Trophoblast cell (in vitro differentiated cells and primary cell): ENCODE measurements around the gene HHATL.

Experiments
- DNase-seq, 2 donors: peaks; one replicate each; pipeline ENCODE4 v3.0.0-alpha.2; 2016
- H2AFZ ChIP-seq: 2 replicates; pipeline ENCODE4 v1.6.1; 2013; ENCODE audit warnings: low read length, moderate library complexity, mild to moderate bottlenecking; ENCODE audit not compliant: insufficient read depth, poor library complexity
- H2AK5ac ChIP-seq: 2 replicates; pipeline ENCODE4 v1.6.1; 2013; ENCODE audit warnings: mild to moderate bottlenecking, low read length
- H2BK120ac ChIP-seq: 2 replicates; pipeline ENCODE4 v1.6.1; 2013; ENCODE audit warnings: low read length, mild to moderate bottlenecking, moderate library complexity; ENCODE audit not compliant: insufficient read depth, poor library complexity
- H2BK12ac ChIP-seq: 2 replicates; pipeline ENCODE4 v1.6.1; 2013; ENCODE audit warnings: mild to moderate bottlenecking, low read length, moderate library complexity
- H2BK5ac ChIP-seq: 2 replicates; pipeline ENCODE4 v1.6.1; 2013; ENCODE audit warnings: low read length, low read depth, moderate library complexity, mild to moderate bottlenecking; ENCODE audit not compliant: poor library complexity
- H3K14ac ChIP-seq: 2 replicates; pipeline ENCODE4 v1.6.1; 2013; ENCODE audit warnings: mild to moderate bottlenecking, low read length
- H3K18ac ChIP-seq: 2 replicates; pipeline ENCODE4 v1.6.1; 2013; ENCODE audit warnings: mild to moderate bottlenecking, low read length
- H3K23ac ChIP-seq: 2 replicates; pipeline ENCODE4 v1.6.1; 2013; ENCODE audit warnings: low read length
- H3K27ac ChIP-seq: 2 replicates; pipeline ENCODE4 v1.5.1; 2013; ENCODE audit warnings: low read depth, mild to moderate bottlenecking, inconsistent platforms, low read length, moderate library complexity
- H3K27me3 ChIP-seq: 2 replicates; pipeline ENCODE4 v1.6.1; 2013; ENCODE audit warnings: inconsistent platforms, mild to moderate bottlenecking, low read length, moderate library complexity; ENCODE audit not compliant: insufficient read depth
- H3K36me3 ChIP-seq, 2 experiments: 1 replicate in 1 of 2; 2 replicates in 1 of 2; pipeline ENCODE4 v1.6.1; 2013; ENCODE audit warnings: low read length in 2 of 2, mild to moderate bottlenecking in 2 of 2, moderate library complexity in 1 of 2; ENCODE audit not compliant: insufficient read depth in 2 of 2, control insufficient read depth in 1 of 2
- H3K4ac ChIP-seq: 2 replicates; pipeline ENCODE4 v1.6.1; 2013; ENCODE audit warnings: low read depth, mild to moderate bottlenecking, low read length, moderate library complexity
- H3K4me1 ChIP-seq, 2 experiments: 1 replicate in 1 of 2; 2 replicates in 1 of 2; pipeline ENCODE4 v1.6.1; 2013; ENCODE audit warnings: low read length in 2 of 2, mild to moderate bottlenecking in 2 of 2, moderate library complexity in 1 of 2; ENCODE audit not compliant: insufficient read depth in 2 of 2, control insufficient read depth in 1 of 2
- H3K4me2 ChIP-seq: 2 replicates; pipeline ENCODE4 v1.6.1; 2013; ENCODE audit warnings: inconsistent platforms, mild to moderate bottlenecking, low read length, moderate library complexity
- H3K4me3 ChIP-seq: 2 replicates; pipeline ENCODE4 v1.5.1; 2013; ENCODE audit warnings: mild to moderate bottlenecking, low read depth, low read length, inconsistent platforms
- H3K79me1 ChIP-seq: one replicate; pipeline ENCODE4 v1.6.1; 2013; ENCODE audit warnings: low read length
- H3K79me2 ChIP-seq: 2 replicates; pipeline ENCODE4 v1.6.1; 2013; ENCODE audit warnings: low read length, mild to moderate bottlenecking; ENCODE audit not compliant: control insufficient read depth, insufficient read depth, poor library complexity
- H3K9ac ChIP-seq: 2 replicates; pipeline ENCODE4 v1.6.1; 2013; ENCODE audit warnings: mild to moderate bottlenecking, low read length
- H3K9me3 ChIP-seq: 2 replicates; pipeline ENCODE4 v1.6.1; 2013; ENCODE audit warnings: low read depth, mild to moderate bottlenecking, control low read depth, inconsistent platforms, low read length; ENCODE audit not compliant: insufficient read depth
- H4K12ac ChIP-seq: 2 replicates; pipeline ENCODE4 v1.6.1; 2013; ENCODE audit warnings: low read depth, mild to moderate bottlenecking, low read length, moderate library complexity
- H4K8ac ChIP-seq: 2 replicates; pipeline ENCODE4 v1.6.1; 2013; ENCODE audit warnings: low read depth, mild to moderate bottlenecking, low read length, moderate library complexity
- H4K91ac ChIP-seq: one replicate; pipeline ENCODE4 v1.6.1; 2013; ENCODE audit warnings: low read depth, mild to moderate bottlenecking, low read length, moderate library complexity
- WGBS: extraction: QIAGEN DNeasy Blood & Tissue Kit; methylation state at CpG from one replicate; pipeline ENCODE4 v1.1.7; 2013; ENCODE audit warnings: missing lambda C conversion rate; ENCODE audit not compliant: insufficient read length, insufficient coverage; ENCODE audit errors: extremely low coverage; 5-methylcytosine and 5-hydroxymethylcytosine counted together

HHATL gene

DNA sequence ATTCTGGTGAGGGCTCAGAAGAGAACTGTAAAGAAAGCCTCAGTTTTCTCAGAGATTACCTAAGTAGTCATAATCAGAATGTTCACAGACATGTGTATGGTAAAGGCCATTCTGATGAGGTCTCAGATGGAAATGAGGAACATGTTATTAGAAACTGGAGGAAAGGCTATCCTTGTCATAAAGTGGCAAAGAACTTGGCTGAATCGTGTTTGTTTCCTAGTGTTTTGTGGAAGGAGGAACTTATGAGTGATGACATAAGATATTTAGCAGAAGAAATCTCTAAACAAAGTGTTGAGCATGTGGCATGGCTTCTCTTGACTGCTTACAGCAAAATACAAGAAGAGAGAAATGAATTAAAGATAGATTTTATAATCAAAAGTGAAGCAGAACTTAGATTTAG lies 30.1 kb downstream of the HHATL start:
- Histone ChIP-seq H2AFZ (no peak overlapping the region), H3K4ac (no peak overlapping the region), H3K79me2 (no peaks in the 10 kb centered on the region), H3K14ac (no peak overlapping the region), H2AK5ac (no peak overlapping the region), H2BK12ac (no peak overlapping the region), H3K9me3 (peaks cover 4% of the 10 kb centered on the region), H4K91ac (no peak overlapping the region), H3K36me3 (no peaks in the 10 kb centered on the region), H4K8ac (no peak overlapping the region), H3K4me3 (no peak overlapping the region), H3K79me1 (no peaks in the 10 kb centered on the region), H3K4me2 (no peak overlapping the region), H3K27ac (no peak overlapping the region), H2BK120ac (no peak overlapping the region), H3K4me1 (no peaks in the 10 kb centered on the region), H3K27me3 (no peaks in the 10 kb centered on the region), H3K18ac (no peak overlapping the region), H2BK5ac (no peak overlapping the region), H3K23ac (no peak overlapping the region), H3K9ac (no peak overlapping the region), H4K12ac (no peak overlapping the region)
- DNase-seq = no peak
- no CpG with 5 or more reads among the region's 1 CpG for WGBS

DNA sequence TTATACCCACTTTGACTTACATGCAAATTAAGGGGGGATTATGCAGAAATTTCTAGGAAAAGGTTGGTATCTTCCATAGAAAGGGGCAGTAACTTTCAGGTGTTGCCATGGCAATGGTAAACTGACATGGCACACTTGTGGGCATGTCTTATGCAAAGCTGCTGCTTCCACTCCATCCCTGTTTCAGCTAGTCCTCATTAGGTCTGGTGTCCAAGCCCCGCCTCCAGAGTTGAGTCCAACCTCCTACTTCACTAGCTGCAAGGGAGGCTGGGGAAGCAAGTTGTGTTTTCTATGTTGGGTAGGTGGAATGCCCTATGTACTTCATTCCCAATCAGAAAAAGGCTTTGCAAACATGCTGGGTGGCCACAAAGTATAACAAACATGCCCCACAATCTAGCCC lies 31.9 kb downstream of the HHATL start:
- Histone ChIP-seq H2AK5ac (no peak overlapping the region), H3K9me3 (peaks cover 4% of the 10 kb centered on the region), H3K27me3 (no peaks in the 10 kb centered on the region), H2BK120ac (no peak overlapping the region), H3K4me3 (no peak overlapping the region), H4K8ac (no peak overlapping the region), H3K36me3 (no peaks in the 10 kb centered on the region), H3K9ac (no peak overlapping the region), H2BK5ac (no peak overlapping the region), H3K4me2 (no peak overlapping the region), H3K23ac (no peak overlapping the region), H2BK12ac (no peak overlapping the region), H2AFZ (no peak overlapping the region), H3K14ac (no peak overlapping the region), H3K18ac (no peak overlapping the region), H3K27ac (no peak overlapping the region), H3K4me1 (no peaks in the 10 kb centered on the region), H3K4ac (no peak overlapping the region), H4K91ac (no peak overlapping the region), H4K12ac (no peak overlapping the region), H3K79me2 (no peaks in the 10 kb centered on the region), H3K79me1 (no peaks in the 10 kb centered on the region)
- DNase-seq = no peak
- no CpG with 5 or more reads among the region's 1 CpG for WGBS

DNA sequence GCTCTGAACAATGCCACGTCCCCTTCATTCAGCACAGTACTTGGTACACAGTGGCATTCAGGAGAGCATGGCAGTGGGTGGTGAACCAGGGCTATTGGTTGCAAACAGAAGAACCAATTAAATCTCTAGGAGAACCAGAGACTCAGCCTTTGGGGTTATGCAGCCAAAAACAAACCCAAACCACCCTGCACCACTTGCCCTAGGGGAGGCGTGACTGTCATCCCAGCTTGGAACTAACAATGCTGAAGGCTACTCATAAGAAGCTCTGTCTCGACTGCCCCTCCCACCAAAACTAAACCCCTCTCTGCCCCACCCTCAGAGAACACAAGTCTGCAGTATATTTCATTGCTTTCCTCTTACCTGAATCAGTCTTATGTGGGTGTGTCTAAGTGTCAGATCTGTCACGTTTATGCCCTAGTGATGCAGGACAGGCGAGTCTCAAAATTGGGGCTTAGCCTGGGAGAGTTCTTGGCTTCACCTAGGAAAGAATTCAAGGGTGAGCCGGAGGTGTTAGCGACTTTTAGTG lies 32.5 kb downstream of the HHATL start:
- no peak overlapping the region for H2AFZ ChIP-seq
- H3K79me1 ChIP-seq = no peaks in the 10 kb centered on the region
- no peak overlapping the region for H2BK12ac ChIP-seq
- no peak overlapping the region for H3K9ac ChIP-seq
- DNase-seq = no peak
- no peak overlapping the region for H2BK5ac ChIP-seq
- H3K27ac ChIP-seq = no peak overlapping the region
- no peak overlapping the region for H3K4me3 ChIP-seq
- no peak overlapping the region for H2AK5ac ChIP-seq
- H3K23ac ChIP-seq = no peak overlapping the region
- H3K18ac ChIP-seq = no peak overlapping the region
- no peak overlapping the region for H4K91ac ChIP-seq
- H3K9me3 ChIP-seq = peaks cover 4% of the 10 kb centered on the region
- H4K8ac ChIP-seq = no peak overlapping the region
- no peak overlapping the region for H3K14ac ChIP-seq
- H3K4me1 ChIP-seq = no peaks in the 10 kb centered on the region
- WGBS = no CpG with 5 or more reads among the region's 7 CpGs
- no peak overlapping the region for H3K4ac ChIP-seq
- H3K36me3 ChIP-seq = no peaks in the 10 kb centered on the region
- H3K79me2 ChIP-seq = no peaks in the 10 kb centered on the region
- H2BK120ac ChIP-seq = no peak overlapping the region
- H3K27me3 ChIP-seq = no peaks in the 10 kb centered on the region
- H4K12ac ChIP-seq = no peak overlapping the region
- no peak overlapping the region for H3K4me2 ChIP-seq

DNA sequence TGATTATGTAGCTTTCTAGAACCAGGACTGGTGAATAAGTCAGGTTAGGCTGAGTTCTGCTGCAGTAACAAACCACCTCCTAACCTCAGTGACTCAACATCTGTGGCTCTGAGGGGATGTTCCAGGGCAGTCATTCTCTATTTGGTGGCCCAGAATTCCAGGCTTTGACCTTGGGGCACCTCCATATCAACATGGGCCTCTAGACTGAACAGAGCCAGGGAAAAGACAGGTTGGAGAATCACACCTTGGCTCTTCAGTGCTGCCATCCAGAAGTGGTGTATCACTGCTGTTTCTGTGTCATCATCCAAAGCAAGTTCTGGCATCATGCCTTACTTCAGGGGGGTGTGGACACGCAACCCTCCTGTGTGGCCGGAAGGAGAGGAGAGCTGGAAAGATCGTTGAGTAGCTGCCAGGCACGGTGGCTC lies 33.8 kb downstream of the HHATL start:
- H3K36me3 ChIP-seq = peaks cover 0 to under 1% of the 10 kb centered on the region in 2 experiments
- DNase-seq = no peak
- H2BK120ac ChIP-seq = no peak overlapping the region
- no peaks in the 10 kb centered on the region for H3K4me1 ChIP-seq
- WGBS = no CpG with 5 or more reads among the region's 4 CpGs
- no peak overlapping the region for H4K8ac ChIP-seq
- H3K23ac ChIP-seq = no peak overlapping the region
- H4K91ac ChIP-seq = no peak overlapping the region
- H2BK12ac ChIP-seq = no peak overlapping the region
- H3K9ac ChIP-seq = no peak overlapping the region
- no peak overlapping the region for H4K12ac ChIP-seq
- no peaks in the 10 kb centered on the region for H3K79me1 ChIP-seq
- H3K14ac ChIP-seq = no peak overlapping the region
- no peak overlapping the region for H3K4me3 ChIP-seq
- no peak overlapping the region for H3K4ac ChIP-seq
- no peak overlapping the region for H2AK5ac ChIP-seq
- peaks cover 4% of the 10 kb centered on the region for H3K9me3 ChIP-seq
- no peak overlapping the region for H2BK5ac ChIP-seq
- no peak overlapping the region for H3K27ac ChIP-seq
- no peak overlapping the region for H3K4me2 ChIP-seq
- H3K27me3 ChIP-seq = no peaks in the 10 kb centered on the region
- no peaks in the 10 kb centered on the region for H3K79me2 ChIP-seq
- no peak overlapping the region for H2AFZ ChIP-seq
- no peak overlapping the region for H3K18ac ChIP-seq
